Measurements from ENCODE around the gene SAFB. TPM values are rescaled to one million over a fixed set of nuclear protein-coding genes. Genes with fewer than 3 reads are reported as not detected.

Gene SAFB
- total and polyA plus RNA-seq, 8 donors = 63.7 to 206 (median 165) TPM

- intact Hi-C loops (cut with DNase I) = no loop called here
These were observed 27.8 kb upstream of the SAFB start for GRCh38 chr19:5595129-5595528.

GRCh38 chr19:5595745-5596144, 27.1 kb upstream of the SAFB start:
- Histone ChIP-seq H3K27ac (no peak overlapping the region), H3K4me1 (no peaks in the 10 kb centered on the region), H3K4me3 (no peak overlapping the region), H3K36me3 (peaks cover 0 to 100% of the 10 kb centered on the region in 2 donors), H3K9me3 (no peaks in the 10 kb centered on the region), H3K27me3 (no peaks in the 10 kb centered on the region)
- no peak for ATAC-seq
- no peak for TF ChIP-seq CTCF (IDR thresholded peaks at IDR 0.05)
- no peak for DNase-seq
- intact Hi-C loops (cut with DNase I) = no loop called here

More at GRCh38 chr19:5595129-5595528, 27.8 kb upstream of the SAFB start:
- ATAC-seq (no peak), DNase-seq (no peak)
- no peak overlapping the region for H3K4me3 ChIP-seq
- TF ChIP-seq CTCF (IDR thresholded peaks at IDR 0.05) = no peak
- no peaks in the 10 kb centered on the region for H3K4me1 ChIP-seq
- no peaks in the 10 kb centered on the region for H3K27me3 ChIP-seq
- peaks cover 0 to 100% of the 10 kb centered on the region in 2 donors for H3K36me3 ChIP-seq
- no peak overlapping the region for H3K27ac ChIP-seq
- H3K9me3 ChIP-seq = no peaks in the 10 kb centered on the region

GRCh38 chr19:5600797-5601196, 22.1 kb upstream of the SAFB start:
- no peaks in the 10 kb centered on the region for H3K27me3 ChIP-seq
- H3K27ac ChIP-seq = no peak overlapping the region
- no peaks in the 10 kb centered on the region for H3K4me1 ChIP-seq
- H3K36me3 ChIP-seq = peaks cover 0 to 100% of the 10 kb centered on the region in 2 donors
- no peak for ATAC-seq
- no peak overlapping the region for H3K4me3 ChIP-seq
- no peaks in the 10 kb centered on the region for H3K9me3 ChIP-seq
- intact Hi-C loops (cut with DNase I) = no loop called here
- no peak for TF ChIP-seq CTCF (IDR thresholded peaks at IDR 0.05)
- DNase-seq = no peak

- Histone ChIP-seq H3K36me3 (peaks cover 0 to 100% of the 10 kb centered on the region in 2 donors), H3K27me3 (no peaks in the 10 kb centered on the region), H3K4me3 (no peak overlapping the region), H3K9me3 (no peaks in the 10 kb centered on the region), H3K27ac (no peak overlapping the region), H3K4me1 (no peaks in the 10 kb centered on the region)
- ATAC-seq (no peak), DNase-seq (no peak)
- TF ChIP-seq CTCF (IDR thresholded peaks at IDR 0.05) = no peak
- intact Hi-C loops (cut with DNase I) = no loop called here
These were observed 19.3 kb upstream of the SAFB start for GRCh38 chr19:5603626-5604025.

GRCh38 chr19:5605362-5605761, 17.5 kb upstream of the SAFB start:
- Histone ChIP-seq H3K4me1 (no peaks in the 10 kb centered on the region), H3K27me3 (no peaks in the 10 kb centered on the region), H3K27ac (no peak overlapping the region), H3K36me3 (peaks cover under 1 to 100% of the 10 kb centered on the region in 2 donors), H3K4me3 (no peak overlapping the region), H3K9me3 (no peaks in the 10 kb centered on the region)
- intact Hi-C loops (cut with DNase I) = no loop called here
- TF ChIP-seq CTCF (IDR thresholded peaks at IDR 0.05) = no peak
- DNase-seq = no peak
- no peak for ATAC-seq
